Stomach (tissue), 19 donors: ENCODE data around the gene LRFN3. TPM values are rescaled to one million over a fixed set of nuclear protein-coding genes. Genes with fewer than 3 reads are reported as not detected.

Source experiments
- DNase-seq, 2 donors: peaks; one replicate each; pipeline versions ENCODE4 v3.0.0 to v3.0.0-alpha.2; 2013 to 2019
- H3K27ac ChIP-seq, 5 donors: fragments of 200-600 bp in 4 of 5; sonication (generic) in 4 of 5; one replicate each; pipeline ENCODE4 v1.5.1; 2013 to 2019; ENCODE audit warnings: mild to moderate bottlenecking in 1 of 5, moderate library complexity in 1 of 5
- H3K27me3 ChIP-seq, 3 donors: fragments of 200-600 bp; sonication (generic); one replicate each; pipeline ENCODE4 v1.5.1; 2017 to 2019; ENCODE audit warnings: mixed run types in 1 of 3
- H3K36me3 ChIP-seq, 4 donors: fragments of 200-600 bp; sonication (generic); 1 replicate in 3 of 4; 2 replicates in 1 of 4; pipeline ENCODE4 v1.5.1; 2016 to 2019
- H3K4me1 ChIP-seq, 4 donors: fragments of 200-600 bp; sonication (generic); one replicate each; pipeline ENCODE4 v1.5.1; 2016 to 2019
- H3K4me3 ChIP-seq, 4 donors: fragments of 200-600 bp; sonication (generic) in 3 of 4; one replicate each; pipeline ENCODE4 v1.5.1; 2016 to 2019; ENCODE audit warnings: mild to moderate bottlenecking in 1 of 4
- H3K9me3 ChIP-seq, 4 donors: fragments of 200-600 bp; sonication (generic); one replicate each; pipeline ENCODE4 v1.5.1; 2016 to 2019
- EP300 ChIP-seq: sonication (generic); formaldehyde crosslinking; IDR thresholded peaks from one replicate; pipeline ENCODE4 v1.6.1; 2017; ENCODE audit warnings: antibody characterized with exemption
- POLR2A ChIP-seq, 4 donors: fragments of 450-650 bp; IDR thresholded peaks; one replicate each; pipeline ENCODE4 v1.6.1; 2016; ENCODE audit warnings: antibody characterized with exemption in 4 of 4, control low read depth in 2 of 4, mild to moderate bottlenecking in 1 of 4, moderate library complexity in 1 of 4
- POLR2AphosphoS5 ChIP-seq, 3 donors: sonication (generic); formaldehyde crosslinking; IDR thresholded peaks; one replicate each; pipeline ENCODE4 v1.6.1; 2016; ENCODE audit warnings: antibody characterized with exemption in 3 of 3
- WGBS, 5 donors: extraction: QIAGEN DNeasy Blood & Tissue Kit in 3 of 5; methylation state at CpG; one replicate each; pipeline versions ENCODE4 v1.1.5 to v1.1.7; 2013 to 2018; 5-methylcytosine and 5-hydroxymethylcytosine counted together
- intact Hi-C: fragments of 100-400 bp; cut with DNase I; formaldehyde crosslinking; loops from one replicate; pipeline ENCODE4 v1.15.1; 2023; ENCODE audit warnings: low total_unique reads
- long read RNA-seq, 10 donors: transcript quantifications; one replicate each; lab custom pipeline, GENCODE V29; 2026
- polyA plus RNA-seq, 3 donors: library from polyadenylated mRNA; stranded (reverse); fragments of 200-250 nt; gene quantifications; one replicate each; pipeline ENCODE4 v1.2.3, GENCODE V29; 2013
- total RNA-seq, 5 donors: library from RNA; depleted of rRNA; stranded (reverse); fragments of >200 nt; gene quantifications; one replicate each; pipeline versions ENCODE4 v1.1.0 to v1.2.3, GENCODE V29; 2014 to 2016
- TF ChIP-seq, protein P1 (sequence below), 7 experiments: fragments of 450-650 bp in 4 of 7; fragments of 200-600 bp in 3 of 7; sonication (generic) in 3 of 7; IDR thresholded peaks; one replicate each; pipeline ENCODE4 v1.5.1; 2016 to 2019; ENCODE audit warnings: antibody characterized with exemption in 7 of 7, control low read depth in 2 of 7, mild to moderate bottlenecking in 1 of 7
- donor health status: healthy with polysubstance abuse.
- donor health status: Bipolar disorder and iron deficiency.
- donor health status: healthy.

The LRFN3 gene
- total RNA-seq (10 to 100 TPM in 2 of 5 donors, 1 to 10 TPM in 2, under 1 TPM in 1; 0.73 to 48.1 (median 4.0) TPM), polyA plus RNA-seq (1 to 10 TPM; 2.0 to 6.7 (median 2.6) TPM)
- long read RNA-seq, donor 1, partial matches to known transcripts = 0 of 1 reads
- long read RNA-seq, donor 1, other reads (novel, unspliced or antisense) = 0 of 1 reads
- long read RNA-seq, donor 2, partial matches to known transcripts = 0 of 2 reads
- long read RNA-seq, donor 2, other reads (novel, unspliced or antisense) = 0 of 2 reads
- long read RNA-seq, donor 3, partial matches to known transcripts = 5 of 6 reads
- long read RNA-seq, donor 3, other reads (novel, unspliced or antisense) = 0 of 6 reads
- long read RNA-seq, donor 4 = 0 reads
- long read RNA-seq, donor 5, partial matches to known transcripts = 5 of 6 reads
- long read RNA-seq, donor 5, other reads (novel, unspliced or antisense) = 0 of 6 reads
- long read RNA-seq, donor 6, transcript LRFN3-201 (3 exons, 2,513 nt) = major isoform, 5 of 10 reads
- long read RNA-seq, donor 6, partial matches to known transcripts = 5 of 10 reads
- long read RNA-seq, donor 6, other reads (novel, unspliced or antisense) = 0 of 10 reads
- long read RNA-seq, donor 7 = 0 reads
- long read RNA-seq, donor 8, partial matches to known transcripts = 0 of 1 reads
- long read RNA-seq, donor 8, other reads (novel, unspliced or antisense) = 0 of 1 reads
- long read RNA-seq, donor 9, partial matches to known transcripts = 0 of 1 reads
- long read RNA-seq, donor 9, other reads (novel, unspliced or antisense) = 0 of 1 reads
- long read RNA-seq, donor 10 = 0 reads

- peak; percentile 81 to 91 for DNase-seq
- WGBS, 5 donors = 1 to 3% (median 2%) methylated on average over 23 to 62 of the region's 68 CpGs
- Histone ChIP-seq H3K27ac (peak within 1 kb of the TSS; percentile 45 to 92 (median 87)), H3K36me3 (peaks cover 15 to 27% (median 20%) of the 10 kb centered on the region in 4 donors), H3K9me3 (no peaks in the 10 kb centered on the region), H3K27me3 (peaks cover 0 to 5% (median 0%) of the 10 kb centered on the region in 3 donors), H3K4me1 (peaks cover 26 to 54% (median 38%) of the 10 kb centered on the region in 4 donors), H3K4me3 (peak within 1 kb of the TSS; percentile 68 to 83 (median 78))
- intact Hi-C loops = no loop called here
- TF ChIP-seq, protein P1, sequence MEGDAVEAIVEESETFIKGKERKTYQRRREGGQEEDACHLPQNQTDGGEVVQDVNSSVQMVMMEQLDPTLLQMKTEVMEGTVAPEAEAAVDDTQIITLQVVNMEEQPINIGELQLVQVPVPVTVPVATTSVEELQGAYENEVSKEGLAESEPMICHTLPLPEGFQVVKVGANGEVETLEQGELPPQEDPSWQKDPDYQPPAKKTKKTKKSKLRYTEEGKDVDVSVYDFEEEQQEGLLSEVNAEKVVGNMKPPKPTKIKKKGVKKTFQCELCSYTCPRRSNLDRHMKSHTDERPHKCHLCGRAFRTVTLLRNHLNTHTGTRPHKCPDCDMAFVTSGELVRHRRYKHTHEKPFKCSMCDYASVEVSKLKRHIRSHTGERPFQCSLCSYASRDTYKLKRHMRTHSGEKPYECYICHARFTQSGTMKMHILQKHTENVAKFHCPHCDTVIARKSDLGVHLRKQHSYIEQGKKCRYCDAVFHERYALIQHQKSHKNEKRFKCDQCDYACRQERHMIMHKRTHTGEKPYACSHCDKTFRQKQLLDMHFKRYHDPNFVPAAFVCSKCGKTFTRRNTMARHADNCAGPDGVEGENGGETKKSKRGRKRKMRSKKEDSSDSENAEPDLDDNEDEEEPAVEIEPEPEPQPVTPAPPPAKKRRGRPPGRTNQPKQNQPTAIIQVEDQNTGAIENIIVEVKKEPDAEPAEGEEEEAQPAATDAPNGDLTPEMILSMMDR (IDR thresholded peaks at IDR 0.05) = no peak
- TF ChIP-seq POLR2AphosphoS5 (IDR thresholded peaks at IDR 0.05) (no peak), EP300 (no peak)
These were observed at the start of gene LRFN3 for GRCh38 chr19:35935911-35936737. LRFN3 (plus strand) TSS chr19:35936374; CDS start chr19:35939426, 3,052 bp downstream.

GRCh38 chr19:35887197-35887596 is 49.0 kb upstream of the LRFN3 start:
- Histone ChIP-seq H3K4me3 (no peak overlapping the region), H3K9me3 (no peaks in the 10 kb centered on the region), H3K27me3 (no peaks in the 10 kb centered on the region), H3K36me3 (peaks cover 24 to 55% (median 53%) of the 10 kb centered on the region in 4 donors), H3K4me1 (no peaks in the 10 kb centered on the region), H3K27ac (no peak overlapping the region)
- DNase-seq = no peak
- TF ChIP-seq EP300 (no peak), POLR2AphosphoS5 (IDR thresholded peaks at IDR 0.05) (no peak), POLR2A (IDR thresholded peaks at IDR 0.05) (no peak)
- TF ChIP-seq, protein P1 (IDR thresholded peaks at IDR 0.05) = no peak
- 86 to 98% (median 94%) methylated on average over 5 of the region's 5 CpGs for whole genome bisulfite sequencing, 5 donors
- intact Hi-C loops = no loop called here

DNA sequence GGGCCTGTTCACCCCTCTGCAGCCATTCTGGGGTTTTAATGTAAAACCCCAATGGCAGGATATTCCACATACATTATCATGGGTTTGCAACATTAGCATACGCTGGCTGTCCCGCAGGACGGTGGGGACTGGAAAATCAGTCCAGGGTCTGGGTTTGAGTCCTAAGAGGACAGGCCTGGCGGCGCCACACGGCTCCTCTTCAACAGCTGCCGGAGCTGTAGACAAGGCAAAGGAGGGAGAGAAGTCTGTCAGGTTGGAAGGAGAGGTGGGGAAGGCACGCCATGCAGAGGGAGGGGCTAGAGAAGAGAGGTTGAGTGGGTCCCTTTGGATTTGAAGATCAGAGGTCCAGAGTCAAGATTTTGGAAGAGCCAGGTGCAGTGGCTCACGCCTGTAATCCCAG is 47.8 kb upstream of the LRFN3 start:
- intact Hi-C loops = no loop called here
- H3K36me3 ChIP-seq = peaks cover 24 to 67% (median 65%) of the 10 kb centered on the region in 4 donors
- 91 to 96% (median 94%) methylated on average over 8 to 9 of the region's 9 CpGs for WGBS, 5 donors

More for the DNA sequence above, 47.8 kb upstream of the LRFN3 start:
- no peak overlapping the region for H3K4me3 ChIP-seq
- no peaks in the 10 kb centered on the region for H3K9me3 ChIP-seq
- no peak overlapping the region for H3K27ac ChIP-seq
- no peak for TF ChIP-seq POLR2A (IDR thresholded peaks at IDR 0.05)
- TF ChIP-seq, protein P1 (IDR thresholded peaks at IDR 0.05) = no peak
- TF ChIP-seq EP300 = no peak
- no peak for TF ChIP-seq POLR2AphosphoS5 (IDR thresholded peaks at IDR 0.05)
- no peaks in the 10 kb centered on the region for H3K4me1 ChIP-seq
- no peaks in the 10 kb centered on the region for H3K27me3 ChIP-seq
- DNase-seq = no peak
